ENCODE measurements around the gene TSPAN18. TPM values are rescaled to one million over a fixed set of nuclear protein-coding genes. Genes with fewer than 3 reads are reported as not detected.
A peak's percentile ranks its signal among the peaks of the same experiment; 100 is the strongest.

The TSPAN18 gene
- total and polyA plus RNA-seq, 7 donors, result 5.2 to 21.7 (median 8.0) TPM

- no peaks in the 10 kb centered on the region for H3K27me3 ChIP-seq (ENCODE audit: insufficient read depth in 3 of 3, low read length in 2 of 3)
- TF ChIP-seq CTCF (IDR thresholded peaks at IDR 0.05), result no peak
- H3K36me3 ChIP-seq (ENCODE audit: insufficient read depth in 1 of 2, low read depth in 1 of 2), result no peaks in the 10 kb centered on the region
- DNase-seq (no peak), ATAC-seq (no peak)
- WGBS, 3 donors, result 98 to 100% (median 98%) methylated on average over 2 of the region's 2 CpGs
- no peak overlapping the region for H3K4me3 ChIP-seq
- H3K9me3 ChIP-seq, result no peaks in the 10 kb centered on the region
- H3K27ac ChIP-seq, result no peak overlapping the region
- intact Hi-C loops (cut with DNase I), result no loop called here
- no peaks in the 10 kb centered on the region for H3K4me1 ChIP-seq
These were observed 22.4 kb downstream of the TSPAN18 start for GRCh38 chr11:44749189-44749588.

GRCh38 chr11:44750551-44751465 is 24.0 kb downstream of the TSPAN18 start:
- no peaks in the 10 kb centered on the region for H3K9me3 ChIP-seq
- no peaks in the 10 kb centered on the region for H3K4me1 ChIP-seq
- no peak for TF ChIP-seq CTCF (IDR thresholded peaks at IDR 0.05)
- DNase-seq, result peak in 1 of 2 donors; percentile 39
- H3K36me3 ChIP-seq (ENCODE audit: insufficient read depth in 1 of 2, low read depth in 1 of 2), result no peaks in the 10 kb centered on the region
- ATAC-seq, result no peak
- no peak overlapping the region for H3K27ac ChIP-seq
- 57 to 66% (median 57%) methylated on average over 7 of the region's 7 CpGs for WGBS, 3 donors
- H3K4me3 ChIP-seq, result no peak overlapping the region
- intact Hi-C loops (cut with DNase I), result no loop called here
- H3K27me3 ChIP-seq (ENCODE audit: insufficient read depth in 3 of 3, low read length in 2 of 3), result no peaks in the 10 kb centered on the region

GRCh38 chr11:44752300-44752699 is 25.5 kb downstream of the TSPAN18 start:
- ATAC-seq (no peak), DNase-seq (no peak)
- H3K4me3 ChIP-seq, result no peak overlapping the region
- H3K27me3 ChIP-seq (ENCODE audit: insufficient read depth in 3 of 3, low read length in 2 of 3), result no peaks in the 10 kb centered on the region
- H3K4me1 ChIP-seq, result no peaks in the 10 kb centered on the region
- WGBS, 3 donors, result 89 to 93% (median 93%) methylated on average over 2 of the region's 2 CpGs
- no peaks in the 10 kb centered on the region for H3K9me3 ChIP-seq
- H3K27ac ChIP-seq, result no peak overlapping the region
- no peak for TF ChIP-seq CTCF (IDR thresholded peaks at IDR 0.05)
- H3K36me3 ChIP-seq (ENCODE audit: insufficient read depth in 1 of 2, low read depth in 1 of 2), result no peaks in the 10 kb centered on the region
- intact Hi-C loops (cut with DNase I), result no loop called here

- Histone ChIP-seq H3K27ac (no peak overlapping the region), H3K9me3 (no peaks in the 10 kb centered on the region), H3K27me3 (ENCODE audit: insufficient read depth in 3 of 3, low read length in 2 of 3) (no peaks in the 10 kb centered on the region), H3K4me1 (no peaks in the 10 kb centered on the region), H3K4me3 (no peak overlapping the region), H3K36me3 (ENCODE audit: insufficient read depth in 1 of 2, low read depth in 1 of 2) (no peaks in the 10 kb centered on the region)
- ATAC-seq (no peak), DNase-seq (no peak)
- no peak for TF ChIP-seq CTCF (IDR thresholded peaks at IDR 0.05)
- intact Hi-C loops (cut with DNase I), result no loop called here
- 95 to 100% (median 96%) methylated on average over 1 of the region's 1 CpG for WGBS, 3 donors
These were observed 26.0 kb downstream of the TSPAN18 start for GRCh38 chr11:44752713-44753112.
